HG03108 (cell line): Measurements from ENCODE around the gene GPR132.
"Not testable (repeated sequence)": the region's sequence is repeated elsewhere in the genome, so short reads cannot be mapped to it uniquely, and the experiment has no call there.

Experiments
- ATAC-seq: cut with Tn5 transposase; IDR thresholded peaks from one replicate; pipeline ENCODE4 v1.9.1; 2021; ENCODE audit warnings: moderate library complexity; ENCODE audit not compliant: unreplicated experiment

The GPR132 gene

DNA sequence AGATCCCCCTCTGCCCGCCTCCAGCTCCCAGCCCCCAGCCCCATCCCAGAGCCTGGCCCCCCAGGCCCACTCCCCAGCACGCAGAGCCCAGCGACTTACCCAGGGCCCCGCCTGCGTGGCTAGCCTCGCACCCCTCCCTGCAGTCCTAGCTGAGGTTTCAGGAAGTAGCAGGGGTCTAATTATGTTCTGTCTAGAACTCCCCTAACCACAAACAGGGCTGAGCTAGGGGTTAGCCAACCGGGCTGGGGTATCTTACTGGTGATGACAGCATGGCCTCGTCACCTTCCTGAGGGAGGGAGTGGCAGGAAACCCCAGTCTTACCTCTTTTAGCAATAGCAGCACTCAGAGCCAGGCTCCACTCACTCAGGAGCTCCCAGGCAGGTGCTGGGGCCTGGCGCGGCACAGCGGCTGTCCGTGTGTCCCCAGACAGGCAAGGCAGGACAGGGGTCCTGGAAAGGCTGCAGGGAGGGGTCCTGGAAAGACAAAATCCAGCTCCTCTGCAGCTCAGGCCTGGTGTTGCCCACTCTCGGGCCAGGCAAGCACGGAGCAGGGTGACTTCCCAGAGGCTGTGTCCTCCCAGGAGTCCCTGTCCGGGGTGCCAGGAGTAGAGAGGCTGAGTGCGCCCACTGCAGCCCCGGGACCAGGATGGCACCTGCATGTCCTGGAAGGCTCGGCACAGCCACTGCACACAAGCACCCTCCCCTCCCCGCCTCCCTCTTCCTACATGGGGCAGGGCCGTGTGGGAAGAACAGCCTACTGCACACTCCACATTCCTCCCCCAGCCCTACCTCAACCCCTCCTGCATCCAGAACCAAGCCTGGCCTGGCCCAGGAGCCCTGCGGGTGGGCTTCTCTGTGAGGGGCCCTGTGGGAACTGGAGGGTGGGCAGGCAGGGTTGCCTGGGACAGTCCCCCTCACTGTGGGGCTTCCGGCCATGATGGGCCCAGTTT is at the start of gene GPR132:
GPR132 (minus strand) TSS at position 151 of the 949 bp plus-strand sequence. CDS start 10,010 bp downstream, outside the sequence.
- ATAC-seq, result peak; percentile 55

- not testable (repeated sequence) for ATAC-seq
Observed at GRCh38 chr14:105109243-105109642, 44.0 kb upstream of the GPR132 start.

DNA sequence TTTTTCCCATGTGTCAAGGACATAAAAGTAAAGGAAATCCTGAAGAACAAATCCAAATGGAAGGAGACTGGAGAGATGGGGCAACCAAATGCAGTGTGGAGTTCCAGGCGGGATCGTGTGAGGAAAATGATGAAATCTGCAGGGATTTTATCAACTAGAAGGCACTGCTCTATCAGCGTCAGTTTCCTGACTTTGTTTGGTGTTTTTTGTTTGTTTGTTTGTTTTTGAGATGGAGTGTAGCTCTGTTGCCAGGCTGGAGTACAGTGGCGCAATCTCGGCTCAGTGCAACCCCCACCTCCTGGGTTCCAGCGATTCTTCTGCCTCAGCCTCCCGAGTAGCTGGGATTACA is 43.3 kb upstream of the GPR132 start:
- ATAC-seq, result no peak

- no peak for ATAC-seq
Observed at GRCh38 chr14:105107781-105108515, 42.7 kb upstream of the GPR132 start.

- ATAC-seq, result no peak
Observed at GRCh38 chr14:105107351-105107750, 42.1 kb upstream of the GPR132 start.

- no peak for ATAC-seq
Observed at GRCh38 chr14:105105158-105105557, 39.9 kb upstream of the GPR132 start.

- no peak for ATAC-seq
Observed at GRCh38 chr14:105102893-105103292, 37.7 kb upstream of the GPR132 start.

- ATAC-seq, result no peak
Observed at GRCh38 chr14:105102361-105102870, 37.2 kb upstream of the GPR132 start.

DNA sequence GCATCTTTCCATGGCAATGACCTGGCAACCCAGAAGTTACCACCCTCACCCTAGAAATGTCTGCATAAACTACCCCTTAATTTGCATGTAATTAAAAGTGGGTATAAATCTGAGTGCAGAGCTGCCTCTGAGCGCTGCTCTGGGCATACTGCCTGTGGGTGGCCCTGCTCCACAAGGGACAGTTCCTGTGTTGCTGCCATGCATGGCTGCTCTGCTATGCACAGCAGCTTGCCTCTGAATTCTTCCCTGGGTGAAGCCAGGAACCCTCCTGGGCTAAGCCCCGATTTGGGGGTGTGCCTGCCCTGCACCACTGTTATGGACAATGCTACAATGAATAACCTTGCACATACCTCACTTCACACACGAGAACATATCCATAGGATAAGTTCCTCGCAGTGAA is 35.7 kb upstream of the GPR132 start:
- ATAC-seq, result no peak

GRCh38 chr14:105099778-105100177 is 34.5 kb upstream of the GPR132 start:
- no peak for ATAC-seq

- no peak for ATAC-seq
Observed at GRCh38 chr14:105098316-105098715, 33.1 kb upstream of the GPR132 start.

DNA sequence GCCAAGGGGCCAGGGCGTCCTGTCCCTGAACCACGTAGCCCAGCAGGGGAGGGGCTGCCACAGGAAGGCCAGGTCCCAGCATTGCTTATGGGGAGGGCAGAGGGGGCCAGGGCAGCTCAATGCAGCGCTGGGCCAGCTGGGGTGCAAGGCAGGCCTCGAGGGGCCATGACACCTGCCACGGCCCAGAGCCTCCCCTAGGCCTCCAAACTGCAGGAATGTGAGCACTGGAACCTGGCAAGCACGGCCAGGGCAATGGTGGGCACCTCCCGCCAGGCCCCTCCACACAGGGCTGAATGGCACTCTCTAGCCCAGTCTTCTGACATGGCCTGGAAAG is 32.5 kb upstream of the GPR132 start:
- no peak for ATAC-seq

DNA sequence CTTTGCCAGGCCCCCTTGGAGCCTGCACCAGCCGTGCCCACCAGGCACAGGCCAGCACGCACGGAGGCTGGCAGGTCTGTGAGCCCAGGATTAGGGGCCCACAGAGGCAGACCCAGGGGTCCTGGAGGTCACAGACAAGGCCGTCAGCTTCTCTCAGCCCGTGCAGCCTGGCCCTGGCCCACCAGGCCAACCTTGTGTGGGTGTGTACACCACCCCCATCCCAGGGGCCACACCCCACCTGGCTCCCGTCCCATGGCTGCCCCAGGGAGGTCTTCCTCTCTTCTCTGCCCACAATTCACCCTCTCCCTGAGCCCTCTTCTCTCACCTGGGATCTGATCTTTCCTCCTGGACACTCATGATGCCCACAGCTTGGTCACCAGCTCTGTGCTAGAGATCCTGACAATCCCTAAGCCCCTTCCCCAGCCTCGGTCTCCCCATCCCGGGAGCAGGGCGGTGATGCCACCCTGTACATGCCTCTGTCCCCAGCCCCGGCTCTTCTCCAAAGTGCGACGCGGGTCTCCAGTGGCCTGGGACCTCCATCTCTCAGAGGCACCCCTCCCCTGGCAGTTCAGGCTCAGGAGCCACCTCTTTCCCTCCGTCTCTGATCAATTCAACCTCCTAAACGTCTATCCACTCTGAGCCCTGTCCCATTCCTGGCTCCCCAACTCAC is 31.1 kb upstream of the GPR132 start:
- ATAC-seq, result no peak

DNA sequence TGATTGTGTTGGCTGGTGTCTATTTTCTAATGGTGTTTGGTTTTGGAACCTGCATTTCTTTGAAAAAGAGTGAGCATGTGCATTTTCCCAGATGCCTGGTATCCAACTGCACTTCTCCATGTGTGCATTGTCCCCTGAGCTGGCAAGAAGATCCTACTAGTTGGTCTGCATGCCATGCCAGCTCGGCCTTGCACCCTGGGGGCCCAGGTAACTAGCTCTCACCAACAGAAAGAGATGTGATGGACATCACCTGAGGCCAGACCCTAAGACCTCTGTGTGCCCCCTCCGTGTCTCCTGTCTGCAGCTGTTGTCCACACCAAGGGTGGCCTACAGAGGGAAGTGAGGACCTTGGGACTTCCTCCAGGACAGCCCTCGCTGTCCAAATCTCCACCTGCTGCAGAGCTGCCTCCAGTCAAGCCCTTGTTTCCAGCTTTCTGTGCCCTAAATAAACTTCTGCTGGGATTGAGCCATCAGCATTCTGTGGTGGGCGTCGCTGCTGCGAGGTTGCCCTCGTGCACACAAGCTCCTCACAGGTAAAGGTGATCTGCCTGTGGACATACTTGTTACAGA is 30.1 kb upstream of the GPR132 start:
- ATAC-seq, result no peak

DNA sequence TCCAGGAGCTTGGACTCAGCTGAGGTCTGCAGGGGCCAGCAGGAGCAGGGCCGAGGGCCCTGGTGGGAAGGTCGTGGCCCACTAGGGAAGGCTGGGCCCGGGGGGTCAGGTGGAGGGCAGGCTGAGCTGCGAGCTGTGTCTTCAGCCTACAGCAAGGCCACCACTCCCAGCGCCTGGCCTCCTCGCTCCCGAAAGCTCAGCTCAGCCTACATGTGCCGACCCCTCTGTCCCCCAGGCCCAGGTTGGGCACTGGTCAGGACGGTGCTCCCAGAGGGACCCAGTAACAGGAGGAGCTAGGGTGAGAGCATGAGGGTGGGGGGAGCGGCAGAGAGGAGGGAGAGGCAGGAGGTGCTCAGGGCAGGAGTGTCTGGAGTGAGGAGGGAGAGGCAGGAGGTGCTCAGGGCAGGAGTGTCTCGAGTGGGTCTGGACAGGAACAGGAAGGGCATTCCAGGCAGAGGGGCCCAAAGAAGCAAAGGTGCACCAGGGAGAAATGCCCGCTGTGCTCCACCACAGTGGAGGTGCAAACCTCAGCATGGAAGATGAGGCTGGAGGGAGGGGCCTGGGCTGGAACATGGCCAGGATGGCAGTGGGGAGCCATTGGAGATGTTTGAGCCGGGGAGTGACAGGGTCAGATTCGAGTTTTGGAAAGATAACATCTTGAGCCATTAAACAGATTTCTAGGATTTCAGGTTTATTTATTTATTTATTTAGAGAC is 29.1 kb upstream of the GPR132 start:
- no peak for ATAC-seq

- peak; percentile 47 for ATAC-seq
Observed at GRCh38 chr14:105093431-105094192, 28.4 kb upstream of the GPR132 start.

- ATAC-seq, result no peak
Observed at GRCh38 chr14:105093038-105093430, 27.8 kb upstream of the GPR132 start.

DNA sequence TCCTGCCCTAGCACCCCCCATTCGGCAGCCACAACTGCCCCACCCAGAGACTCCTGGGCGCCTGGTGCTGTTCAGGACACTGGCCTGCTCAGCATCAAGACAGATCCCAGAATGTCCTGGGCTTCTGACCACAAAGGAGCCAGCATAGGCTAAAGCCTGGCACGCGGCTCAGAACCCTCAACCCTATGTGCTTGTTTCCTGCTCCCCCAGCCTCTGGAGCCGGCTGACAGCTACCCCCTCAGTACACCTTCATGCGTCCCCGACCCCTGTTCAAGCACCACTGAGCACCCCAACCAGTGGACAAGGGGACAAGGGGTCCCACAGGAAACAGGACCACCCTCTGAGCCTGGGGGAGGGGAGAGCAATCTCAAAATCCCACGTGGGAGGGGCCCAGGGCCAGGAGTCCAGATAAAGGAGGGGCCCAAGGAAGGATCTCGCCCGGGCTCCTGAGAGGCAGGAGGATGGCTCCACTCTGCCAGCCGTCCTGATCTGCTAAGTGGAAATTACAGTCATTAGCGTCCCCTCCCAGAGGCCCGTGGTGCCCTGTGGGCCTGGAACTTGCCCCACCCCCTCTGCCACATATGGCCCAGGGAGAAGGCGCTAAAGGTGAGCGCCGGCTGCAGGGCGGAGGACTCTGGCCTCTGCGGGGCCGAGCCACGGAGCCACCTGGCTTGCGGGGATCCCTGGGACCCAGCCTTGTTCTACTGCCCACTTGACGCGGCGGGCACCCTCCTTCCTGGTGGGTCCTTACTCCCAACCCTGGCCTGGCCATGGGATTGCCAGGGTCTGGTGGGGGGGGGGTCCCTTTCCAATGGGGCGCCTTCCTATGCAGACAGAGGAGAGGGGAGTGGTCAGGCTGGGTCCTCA is 27.2 kb upstream of the GPR132 start:
- no peak for ATAC-seq
